Hematopoietic multipotent progenitor cell treated with erythropoietin and hydrocortisone succinate and interleukin-3 and kit ligand, for 8 days (in vitro differentiated cells): ENCODE data around the gene APBA2.
"Not testable (repeated sequence)": the region's sequence is repeated elsewhere in the genome, so short reads cannot be mapped to it uniquely, and the experiment has no call there.

ENCODE experiments used
- DNase-seq: peaks from one replicate; pipeline ENCODE4 v3.0.0-alpha.2; 2015

APBA2 gene

GRCh38 chr15:29142129-29142747 is 256.5 kb downstream of the APBA2 start:
- no peak for DNase-seq

DNA sequence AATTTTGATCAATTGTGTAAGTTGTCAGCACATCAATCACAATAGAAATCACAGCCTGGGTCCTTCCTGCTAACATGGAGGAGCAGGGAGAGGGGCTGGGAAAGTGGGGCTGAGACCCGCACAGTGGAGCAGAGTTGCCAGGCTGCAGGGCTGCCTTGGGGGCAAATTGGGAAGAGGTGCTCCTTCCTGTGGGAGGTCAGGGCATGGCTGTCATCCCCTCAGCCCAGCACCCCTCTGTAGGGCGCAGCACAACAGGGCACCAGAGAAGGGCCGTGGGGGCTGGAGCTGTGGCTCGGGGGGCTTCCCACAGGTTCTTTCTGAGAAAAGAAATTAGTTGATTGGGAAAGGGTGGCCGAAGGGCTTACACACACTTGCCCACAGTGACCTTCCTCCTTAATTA is 257.5 kb downstream of the APBA2 start:
- DNase-seq, result no peak

GRCh38 chr15:29143909-29144635 is 258.3 kb downstream of the APBA2 start:
- no peak for DNase-seq

- DNase-seq, result no peak
Measured at GRCh38 chr15:29149738-29150075, 263.9 kb downstream of the APBA2 start.

- no peak for DNase-seq
Measured at GRCh38 chr15:29150515-29151483, 265.0 kb downstream of the APBA2 start.

DNA sequence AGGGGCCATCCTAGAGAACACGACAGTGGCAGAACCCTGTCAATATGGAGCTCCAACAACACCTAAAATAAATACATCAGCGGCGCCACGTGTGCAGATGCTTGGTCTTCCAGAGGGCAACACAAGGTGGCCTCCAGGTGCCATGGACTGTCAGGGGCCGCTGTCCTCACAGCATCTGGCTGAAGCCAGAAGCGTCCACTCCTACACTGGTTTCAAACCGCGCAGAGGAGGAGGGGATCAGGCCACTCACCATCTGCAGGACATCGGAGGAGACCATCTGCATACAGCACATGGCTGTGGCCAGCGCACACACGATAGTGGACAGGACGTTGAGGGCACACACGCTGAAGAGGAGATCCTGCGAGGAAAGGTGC is 265.7 kb downstream of the APBA2 start:
- DNase-seq, result no peak

- no peak for DNase-seq
Measured at GRCh38 chr15:29156521-29156920, 270.7 kb downstream of the APBA2 start.

DNA sequence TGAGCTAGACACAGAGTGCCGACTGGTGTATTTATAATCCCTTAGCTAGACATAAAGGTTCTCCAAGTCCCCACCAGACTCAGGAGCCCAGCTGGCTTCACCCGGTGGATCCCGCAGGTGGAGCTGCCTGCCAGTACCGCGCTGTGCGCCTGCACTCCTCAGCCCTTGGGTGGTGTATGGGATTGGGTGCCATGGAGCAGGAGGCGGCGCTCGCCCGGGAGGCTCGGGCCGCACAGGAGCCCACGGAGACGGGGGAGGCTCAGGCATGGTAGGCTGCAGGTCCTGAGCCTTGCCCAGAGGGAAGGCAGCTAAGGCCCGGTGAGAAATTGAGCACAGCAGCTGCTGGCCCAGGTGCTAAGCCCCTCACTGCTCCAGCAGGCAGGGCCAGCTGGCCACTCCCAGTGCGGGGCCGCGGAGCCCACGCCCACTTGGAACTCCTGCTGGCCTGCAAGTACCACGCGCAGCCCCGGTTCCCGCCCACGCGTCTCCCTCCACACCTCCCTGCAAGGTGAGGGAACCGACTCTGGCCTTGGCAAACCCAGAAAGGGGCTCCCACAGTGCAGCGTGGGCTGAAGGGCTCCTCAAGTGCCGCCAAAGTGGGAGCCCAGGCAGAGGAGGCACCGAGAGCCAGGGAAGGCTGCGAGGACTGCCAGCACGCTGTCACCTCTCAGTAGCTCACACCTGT is 274.1 kb downstream of the APBA2 start:
- no peak for DNase-seq

- no peak for DNase-seq
Measured at GRCh38 chr15:29162411-29162810, 276.6 kb downstream of the APBA2 start.

DNA sequence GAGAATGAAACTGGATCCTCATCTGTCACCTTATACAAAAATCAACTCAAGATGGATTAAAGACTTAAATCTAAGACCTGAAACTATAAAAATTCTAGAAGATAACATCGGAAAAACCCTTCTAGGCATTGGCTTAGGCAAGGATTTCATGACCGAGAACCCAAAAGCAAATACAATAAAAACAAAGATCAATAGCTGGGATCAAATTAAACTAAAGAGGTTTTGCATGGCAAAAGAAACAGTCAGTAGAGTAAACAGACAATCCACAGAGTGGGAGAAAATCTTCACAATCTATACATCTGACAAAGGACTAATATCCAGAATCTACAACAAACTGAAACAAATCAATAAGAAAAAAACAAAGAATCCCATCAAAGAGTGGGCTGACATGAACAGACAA is 281.3 kb downstream of the APBA2 start:
- DNase-seq, result not testable (repeated sequence)
